ENCODE results near the gene GLRX3.
A peak's percentile ranks its signal among the peaks of the same experiment; 100 is the strongest.
"Not testable (repeated sequence)": the region's sequence is repeated elsewhere in the genome, so short reads cannot be mapped to it uniquely, and the experiment has no call there.

Gene GLRX3

DNA sequence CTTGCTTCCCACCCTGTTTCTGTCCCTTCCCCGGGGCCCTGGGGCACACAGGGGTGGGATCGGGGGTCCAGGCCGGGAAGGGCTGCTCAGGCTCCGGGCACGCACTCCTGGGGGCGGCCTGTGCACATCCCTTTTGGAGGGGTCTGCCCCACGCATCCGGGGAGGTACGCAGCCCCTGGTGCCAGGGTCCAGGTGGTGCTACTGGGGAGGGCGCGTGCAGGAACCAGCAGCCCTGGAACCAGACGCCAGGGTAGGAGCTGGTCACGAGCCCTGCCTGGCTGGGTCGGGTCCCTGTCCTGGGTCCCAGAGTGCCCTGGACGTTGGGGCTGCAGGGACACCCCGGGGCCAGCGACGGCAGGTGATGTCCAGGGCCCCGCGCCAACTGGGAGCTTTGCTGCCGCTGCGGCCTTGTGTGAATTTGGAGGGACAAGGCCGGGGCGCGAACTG is 53.4 kb downstream of the GLRX3 start:
- DNase-seq (ENCODE audit: low spot score), result no peak

DNA sequence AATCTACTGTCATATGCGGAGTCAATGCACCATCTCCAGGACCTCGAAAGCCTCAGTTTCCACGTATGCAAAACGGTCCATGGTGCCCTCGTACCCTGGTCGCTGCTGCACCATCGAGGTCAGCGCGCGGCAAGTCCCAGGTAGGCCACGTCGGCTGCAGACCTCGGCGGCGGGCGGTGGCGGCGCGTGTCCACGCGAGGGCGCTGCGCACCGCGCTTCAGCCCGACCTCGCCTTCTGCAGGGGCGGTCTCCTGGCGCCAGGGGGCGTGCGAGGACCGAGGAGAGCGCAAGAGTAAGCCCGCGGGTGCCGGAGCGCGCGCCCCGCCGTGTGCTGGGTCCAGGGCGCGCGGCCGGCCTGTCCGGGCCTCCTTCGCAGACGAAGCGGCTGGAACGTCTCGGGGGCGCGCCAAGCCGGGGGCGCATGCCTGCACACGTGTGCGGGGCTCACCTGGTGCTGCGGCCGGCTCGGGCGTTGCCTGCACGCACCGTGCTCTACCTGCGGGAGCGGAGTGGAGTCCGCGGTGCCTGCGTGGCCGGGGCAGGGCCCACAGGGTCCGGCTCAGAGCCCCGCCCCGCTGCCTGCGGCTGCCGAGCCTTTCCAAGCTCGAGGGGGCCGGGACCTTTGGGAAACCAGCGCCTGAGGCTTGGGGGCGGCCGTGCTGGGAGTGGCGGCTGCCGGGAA is 54.0 kb downstream of the GLRX3 start:
- peak; percentile 93 for DNase-seq (ENCODE audit: low spot score)

DNA sequence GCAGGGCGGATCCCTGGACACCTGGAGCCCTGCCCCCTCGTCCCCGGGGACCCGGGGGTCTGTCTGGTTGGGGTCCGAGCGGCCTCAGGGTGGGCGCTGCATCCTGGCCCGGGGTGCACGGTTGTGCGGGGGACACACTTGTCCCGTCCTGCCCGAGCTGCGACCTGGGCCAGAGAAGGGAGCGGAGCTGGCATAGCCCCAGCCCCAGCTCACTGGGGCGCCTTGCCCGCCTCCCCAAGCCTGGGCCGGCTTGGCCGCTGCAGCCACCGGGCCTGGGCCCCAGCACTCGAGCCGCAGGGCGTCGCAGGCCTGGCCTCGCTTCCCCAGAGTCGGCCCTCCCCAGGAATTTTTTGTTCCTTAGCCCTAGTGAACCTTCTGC is 54.5 kb downstream of the GLRX3 start:
- DNase-seq (ENCODE audit: low spot score), result no peak

DNA sequence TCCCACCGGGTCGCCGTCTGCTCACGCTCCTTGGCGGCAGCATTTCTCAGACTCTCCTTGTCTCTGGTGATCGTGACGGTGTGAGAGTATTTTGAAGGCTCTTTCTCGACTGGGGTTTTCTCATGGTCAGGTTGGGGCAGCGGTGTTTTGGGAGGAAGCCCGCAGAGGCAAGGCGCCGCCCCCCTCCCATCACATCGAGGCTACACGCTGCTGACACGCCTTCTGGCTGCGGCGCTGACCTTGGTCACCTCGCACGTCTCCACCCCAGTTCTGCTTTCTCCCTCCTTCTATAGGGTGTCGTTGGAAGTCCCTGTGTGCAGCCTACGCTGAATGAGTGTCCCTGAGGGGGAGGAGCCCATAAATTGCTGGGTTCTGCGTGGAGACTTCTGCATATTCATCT is 55.2 kb downstream of the GLRX3 start:
- no peak for DNase-seq (ENCODE audit: low spot score)

DNA sequence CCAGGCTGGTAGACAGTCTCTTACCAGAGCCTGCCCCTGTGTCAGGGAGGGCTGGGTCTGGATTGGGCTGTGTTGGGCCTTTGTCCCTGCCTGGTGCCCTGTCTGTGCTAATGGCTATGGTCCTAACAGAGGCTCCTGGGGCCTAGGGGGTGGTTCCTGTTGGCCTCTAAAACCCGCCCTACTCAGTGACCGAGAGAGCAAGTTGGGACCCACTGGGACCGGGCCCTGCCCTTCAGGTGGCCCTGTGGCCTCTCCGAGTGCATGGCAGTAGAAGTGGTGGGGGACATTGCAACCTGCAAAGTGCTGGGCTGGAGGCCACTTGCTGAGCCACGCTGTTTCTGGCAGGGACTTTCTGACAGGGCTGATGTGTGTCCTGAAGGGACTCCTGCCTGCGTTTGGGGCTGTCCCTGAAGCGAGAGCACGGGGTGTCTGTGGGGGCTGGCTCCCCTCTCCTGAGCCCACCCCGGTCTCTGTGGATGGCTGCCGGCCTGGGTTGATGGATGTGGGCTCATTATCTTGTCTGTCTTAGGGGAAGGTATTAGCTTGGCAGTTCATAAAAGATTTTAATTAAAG is 56.2 kb downstream of the GLRX3 start:
- no peak for DNase-seq (ENCODE audit: low spot score)

DNA sequence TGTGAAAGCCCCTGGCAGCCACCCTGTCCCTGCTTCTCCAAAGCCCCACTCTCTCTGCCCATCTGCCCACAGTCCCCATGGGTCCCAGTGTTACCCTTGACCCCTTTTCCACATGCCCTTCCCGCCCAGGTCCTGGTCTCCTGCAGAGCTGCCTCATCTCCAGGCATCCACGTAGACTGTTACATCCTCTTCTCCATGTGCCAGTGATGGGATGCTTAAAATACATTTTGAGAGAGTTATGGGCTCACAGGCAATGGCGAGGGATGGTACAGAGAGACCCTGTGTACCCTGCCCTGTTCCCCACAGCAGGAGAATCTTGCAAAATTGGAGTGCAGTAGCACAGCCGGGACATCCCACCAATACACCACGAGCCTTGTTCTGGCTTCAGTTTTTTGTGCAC is 56.8 kb downstream of the GLRX3 start:
- no peak for DNase-seq (ENCODE audit: low spot score)

DNA sequence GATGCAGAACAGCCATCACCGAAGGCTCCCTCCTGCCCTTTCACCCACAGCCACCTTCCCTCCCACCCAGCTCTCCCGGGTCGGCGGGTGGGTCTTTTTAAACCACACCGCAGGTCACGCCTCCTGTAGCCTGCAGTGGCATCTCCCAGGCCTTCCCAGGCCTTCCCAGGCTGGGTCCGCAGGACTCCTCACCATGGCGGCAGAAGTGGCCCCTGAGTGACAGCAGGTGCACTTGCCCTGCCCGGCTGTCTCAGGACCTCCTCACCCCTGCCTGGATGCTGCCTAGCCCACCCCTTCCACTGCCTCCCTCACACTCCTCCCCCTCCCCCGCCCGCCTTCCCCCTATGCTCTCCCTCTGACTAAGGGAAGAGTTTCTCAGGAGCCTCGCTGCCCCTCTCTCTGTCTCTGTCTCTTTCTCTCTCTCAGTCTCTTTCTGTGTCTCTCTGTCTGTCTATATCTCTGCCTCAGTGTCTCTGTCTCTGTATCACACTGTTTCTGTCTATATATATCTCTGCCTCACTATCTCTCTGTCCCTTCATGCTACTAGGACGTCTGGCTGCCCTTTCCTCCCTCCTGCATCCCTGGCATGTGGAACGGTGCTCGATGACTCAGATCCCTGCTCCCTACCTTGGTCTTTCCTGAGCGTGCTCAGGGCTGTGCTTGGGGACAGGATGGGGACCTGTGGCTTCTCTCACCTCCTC is 57.5 kb downstream of the GLRX3 start:
- DNase-seq (ENCODE audit: low spot score), result no peak

DNA sequence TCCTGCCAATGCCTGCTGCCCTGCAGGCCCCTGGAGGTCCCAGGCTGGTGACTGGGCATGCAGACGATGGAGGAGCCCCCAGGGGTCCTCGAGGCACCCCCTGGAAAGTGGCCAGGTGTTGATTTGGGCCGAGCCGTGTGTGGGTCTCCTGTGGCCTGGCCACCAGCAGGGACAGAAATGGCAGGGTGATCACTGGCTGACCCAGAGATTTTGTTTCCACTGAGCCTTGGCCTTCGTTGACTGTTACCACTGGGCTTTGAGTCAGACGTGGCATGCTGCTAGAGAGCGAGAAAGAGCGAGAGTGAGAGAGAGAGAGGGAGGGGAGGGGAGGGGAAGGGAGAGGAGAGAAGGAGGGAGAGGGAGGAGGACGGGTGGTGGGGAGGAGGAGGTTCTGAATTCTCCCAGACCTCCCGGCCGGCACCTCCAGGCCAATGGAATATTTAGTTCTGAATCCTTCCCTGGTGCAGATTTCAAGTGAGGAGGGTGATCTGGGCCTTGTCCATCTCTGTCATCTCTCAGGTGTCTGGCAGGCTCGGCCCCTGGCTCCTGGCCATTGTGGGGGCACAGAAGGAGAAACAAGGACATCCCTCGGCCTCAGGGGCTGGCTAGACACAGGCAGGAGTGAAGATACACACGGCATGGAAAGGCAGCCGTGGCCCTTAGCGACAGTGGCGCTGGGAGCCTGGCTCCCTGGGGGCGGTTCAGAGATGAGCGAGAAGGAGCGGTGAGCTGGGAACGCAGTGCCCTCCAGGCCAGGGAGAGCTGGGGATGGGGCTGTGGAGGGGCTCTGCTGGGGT is 58.2 kb downstream of the GLRX3 start:
- no peak for DNase-seq (ENCODE audit: low spot score)

DNA sequence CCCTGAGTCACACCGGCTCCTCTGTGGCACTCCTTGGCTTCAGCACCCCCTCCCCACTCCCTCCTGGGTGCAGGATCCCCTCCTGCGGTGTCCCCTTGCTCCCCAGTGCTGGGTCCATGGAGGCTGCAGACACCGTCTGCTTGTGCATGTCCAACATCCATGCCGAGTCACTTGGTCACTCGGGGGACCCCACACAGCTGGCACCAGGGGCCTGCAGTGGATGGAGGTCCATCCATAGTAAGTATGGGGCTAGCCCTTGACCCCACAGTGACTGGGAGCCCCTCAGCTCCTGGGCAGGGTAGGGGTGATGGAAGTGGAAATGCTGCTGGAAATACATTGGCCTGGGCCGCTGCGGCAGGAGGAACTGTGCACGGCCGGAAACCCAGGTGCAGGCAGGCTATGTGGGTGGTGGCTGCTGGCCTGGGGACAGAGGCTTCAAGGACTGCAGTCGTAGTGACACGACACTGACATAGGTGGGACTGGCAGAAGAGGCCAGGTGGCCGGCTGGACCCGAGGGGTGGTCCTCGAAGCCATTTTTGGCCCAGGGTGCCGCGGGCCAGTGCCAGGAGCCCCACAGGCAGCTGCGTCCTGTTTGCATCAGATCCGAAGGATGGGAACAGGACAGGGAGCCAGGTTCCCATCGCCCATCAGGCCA is 58.9 kb downstream of the GLRX3 start:
- DNase-seq (ENCODE audit: low spot score), result no peak

DNA sequence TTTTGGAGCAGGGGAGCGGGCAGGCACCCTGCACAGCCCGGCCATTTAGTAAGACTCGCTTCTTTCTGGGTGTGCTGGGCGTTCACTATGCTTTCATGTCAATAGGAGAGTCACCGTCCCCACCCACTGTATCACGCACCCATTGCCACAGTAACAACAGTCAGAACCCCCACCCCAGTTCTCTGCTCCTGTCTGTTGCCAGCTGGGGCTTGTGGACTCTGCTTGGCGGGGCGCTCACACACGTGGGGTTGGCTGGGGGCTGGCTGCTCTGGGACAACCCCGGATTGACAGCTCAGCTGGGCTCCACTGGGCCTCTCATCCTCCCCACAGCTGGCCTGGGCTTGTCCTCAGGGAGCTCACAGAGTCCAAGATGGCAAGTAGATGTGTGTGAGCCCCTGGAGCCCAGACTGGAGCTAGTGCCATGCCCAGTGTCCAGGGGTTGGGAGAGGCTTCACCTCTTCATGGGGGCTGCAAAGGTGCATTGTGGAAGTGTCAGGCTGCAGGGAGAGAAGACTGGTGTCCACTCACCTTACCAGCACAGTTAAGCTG is 59.6 kb downstream of the GLRX3 start:
- DNase-seq (ENCODE audit: low spot score), result no peak

DNA sequence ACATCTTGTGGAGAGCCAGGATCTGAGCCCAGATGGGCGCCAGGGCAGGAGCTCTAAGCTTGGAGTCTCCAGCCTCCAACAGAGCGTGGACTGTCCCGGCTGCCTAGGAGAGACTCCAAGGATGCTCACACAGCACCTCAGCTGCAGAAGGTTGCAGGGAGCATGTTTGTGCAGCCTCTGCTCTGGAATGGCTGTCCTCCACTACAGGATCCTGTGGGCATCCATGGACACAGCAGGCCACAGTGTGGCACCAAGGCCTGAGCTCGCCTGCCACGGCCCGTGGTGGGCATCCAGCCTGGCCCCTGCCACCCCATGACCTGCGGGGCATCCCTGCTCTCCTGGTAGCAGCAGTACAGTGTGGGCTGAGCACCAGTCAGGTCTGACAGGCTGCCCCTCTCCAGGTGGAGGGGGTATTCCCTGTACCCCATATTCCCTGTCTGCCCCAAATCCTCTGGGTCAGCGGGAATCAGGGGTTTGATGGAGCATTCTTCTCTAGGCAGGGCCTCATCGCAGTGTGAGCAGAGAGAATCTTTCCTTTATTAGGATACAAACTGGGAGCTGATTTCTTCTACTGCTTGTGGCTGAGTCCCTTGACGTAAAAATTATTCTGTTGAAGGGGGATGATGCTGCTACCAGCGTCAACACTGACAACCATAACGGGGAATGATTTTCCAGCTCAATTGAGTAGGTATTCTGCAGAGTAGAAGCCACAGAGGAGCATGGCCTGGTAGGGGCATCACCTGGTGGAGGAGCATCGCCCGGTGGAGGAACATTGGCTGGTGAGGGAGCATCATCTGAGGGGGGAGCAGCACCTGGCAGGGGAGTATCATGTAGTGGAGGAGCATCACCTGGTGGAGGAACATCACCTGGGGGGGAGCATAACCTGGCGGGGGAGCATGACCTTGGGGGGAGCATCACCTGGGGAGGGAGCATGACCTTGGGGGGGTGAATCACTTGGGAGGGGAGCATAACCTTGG is 60.6 kb downstream of the GLRX3 start:
- no peak for DNase-seq (ENCODE audit: low spot score)

DNA sequence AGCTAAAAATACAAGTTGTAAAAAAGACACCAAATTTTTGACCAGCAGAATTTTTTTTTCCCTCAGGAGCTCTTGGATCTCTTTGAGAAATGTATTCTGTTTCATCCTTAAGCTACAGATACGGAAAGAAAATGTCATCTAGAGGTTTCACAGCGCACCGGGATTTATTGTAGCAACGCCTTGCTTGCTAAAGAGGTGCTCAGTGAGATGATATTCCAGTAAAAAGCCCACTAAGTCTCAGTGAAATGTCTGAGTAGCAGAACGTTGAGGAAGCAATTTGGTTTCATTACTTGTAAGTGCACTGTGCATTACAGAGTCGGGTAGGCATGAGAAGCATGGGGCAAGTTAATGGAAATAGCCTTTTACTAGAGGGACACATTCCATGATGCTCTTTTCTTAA is 62.5 kb downstream of the GLRX3 start:
- no peak for DNase-seq (ENCODE audit: low spot score)

DNA sequence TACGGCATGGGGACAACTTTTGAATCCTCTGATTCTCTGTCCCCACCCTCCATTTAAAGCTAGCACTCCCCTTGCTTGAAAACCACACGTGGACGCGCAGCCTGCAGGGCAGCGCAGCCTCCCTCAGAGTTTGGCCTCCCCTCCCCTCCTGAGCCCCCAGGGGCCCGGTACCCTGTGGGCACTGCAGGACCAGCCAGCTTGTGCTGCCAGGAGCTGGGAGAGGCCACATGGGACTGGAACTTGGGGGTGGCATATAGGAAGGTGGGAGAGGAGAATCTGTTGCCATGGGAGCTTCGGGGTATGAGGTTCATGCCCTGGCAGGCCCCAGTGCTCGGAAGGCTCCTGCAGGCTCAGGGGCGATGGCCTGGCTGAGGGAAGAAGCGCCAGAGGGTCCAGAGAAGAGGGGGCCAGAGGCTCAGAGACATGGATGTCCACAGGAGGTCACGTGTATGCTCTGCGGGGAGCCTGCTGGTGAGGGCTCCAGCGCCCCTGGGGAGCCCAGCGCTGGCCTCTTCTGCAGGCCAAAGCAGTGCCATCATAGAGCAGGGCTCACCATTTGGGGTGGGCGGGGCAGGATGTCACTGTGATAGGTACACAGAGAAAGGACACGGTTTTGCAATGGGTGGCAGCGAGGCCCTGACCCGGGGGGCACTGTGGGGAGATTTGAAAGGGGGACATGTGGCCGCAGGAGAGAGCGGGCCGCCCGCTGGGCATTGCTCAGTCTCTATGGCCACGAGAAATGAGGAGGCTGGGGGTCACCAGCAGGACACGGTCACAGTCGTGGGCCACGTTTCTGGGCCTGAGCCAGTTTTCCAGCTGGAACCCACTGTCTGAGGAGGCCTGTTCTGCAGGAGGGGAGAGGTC is 64.2 kb downstream of the GLRX3 start:
- DNase-seq (ENCODE audit: low spot score), result no peak

DNA sequence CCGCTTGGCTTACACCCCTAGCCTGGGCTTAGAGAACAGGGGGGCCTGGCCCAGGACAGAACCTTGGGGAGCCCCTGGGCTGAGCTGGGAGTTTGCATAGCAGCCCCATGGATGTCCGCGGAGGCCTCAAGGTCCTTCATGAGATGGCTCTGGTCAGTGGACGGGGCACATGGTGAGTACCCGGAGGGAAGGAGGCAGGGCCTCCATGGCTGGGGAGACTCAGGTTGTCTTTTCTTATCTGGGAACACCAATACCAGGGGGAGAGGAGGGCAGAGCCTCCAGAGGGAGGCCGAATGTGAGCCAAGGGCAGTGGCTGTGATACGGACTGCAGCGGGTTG is 64.8 kb downstream of the GLRX3 start:
- no peak for DNase-seq (ENCODE audit: low spot score)

DNA sequence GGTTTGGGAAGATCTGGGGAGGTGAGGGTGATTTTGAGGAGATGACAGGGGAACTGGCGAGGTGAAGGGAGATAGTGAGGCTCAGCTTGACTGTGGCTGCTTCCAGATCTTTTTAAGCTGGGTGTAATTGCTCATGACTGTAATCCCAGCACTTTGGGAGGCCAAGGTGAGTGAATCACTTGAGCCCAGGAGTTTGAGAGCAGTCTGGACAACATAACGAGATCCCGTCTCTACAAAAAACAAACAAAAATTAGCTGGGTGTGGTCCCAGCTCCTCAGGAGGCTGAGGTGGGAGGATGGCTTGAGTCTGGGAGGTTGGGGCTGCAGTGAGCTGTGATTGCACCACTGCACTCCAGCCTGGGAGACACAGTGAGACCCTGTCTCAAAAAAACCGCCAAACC is 66.0 kb downstream of the GLRX3 start:
- DNase-seq (ENCODE audit: low spot score), result not testable (repeated sequence)

DNA sequence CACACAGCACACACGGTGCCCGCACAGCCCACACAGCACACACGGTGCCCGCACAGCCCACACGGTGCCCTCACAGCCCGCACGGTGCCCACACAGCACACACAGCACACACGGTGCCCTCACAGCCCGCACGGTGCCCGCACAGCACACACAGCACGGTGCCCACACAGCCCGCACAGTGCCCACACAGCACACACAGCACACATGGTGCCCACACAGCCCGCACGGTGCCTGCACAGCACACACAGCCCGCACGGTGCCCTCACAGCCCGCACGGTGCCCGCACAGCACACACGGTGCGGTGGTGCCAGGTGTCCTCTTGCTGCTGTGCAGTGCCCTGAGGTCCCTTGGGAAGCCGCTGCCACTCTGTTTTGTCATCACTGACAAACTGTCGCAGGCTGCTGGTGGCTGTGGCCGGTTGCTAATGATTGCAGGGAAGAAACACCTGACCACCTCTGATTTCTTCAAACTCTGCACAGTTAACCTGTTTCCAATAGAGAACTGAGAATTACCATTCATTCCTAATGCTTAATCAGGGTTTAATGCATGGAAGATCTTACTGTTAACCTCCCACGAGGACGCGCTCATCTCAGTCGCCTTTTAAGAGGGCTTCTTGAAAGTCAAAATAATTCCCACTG is 66.9 kb downstream of the GLRX3 start:
- no peak for DNase-seq (ENCODE audit: low spot score)

DNA sequence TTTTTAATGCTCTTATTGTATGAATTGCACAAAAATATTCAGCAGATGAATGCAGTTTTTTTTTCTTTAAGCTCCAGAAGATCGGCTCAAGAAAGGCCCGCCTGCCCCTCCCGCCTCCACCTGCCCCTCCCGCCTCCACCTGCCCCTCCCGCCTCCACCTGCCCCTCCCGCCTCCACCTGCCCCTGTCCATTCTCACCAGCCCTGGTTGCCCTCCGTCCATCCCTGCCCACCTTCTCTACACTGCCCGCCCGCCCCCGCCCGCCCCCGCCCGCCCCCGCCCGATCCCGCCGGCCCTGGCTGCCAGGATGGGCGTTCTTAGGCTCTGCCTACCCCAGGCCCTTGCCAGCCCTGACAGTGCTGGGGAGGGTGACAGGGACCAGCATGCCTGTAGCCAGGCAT is 67.4 kb downstream of the GLRX3 start:
- DNase-seq (ENCODE audit: low spot score), result no peak

DNA sequence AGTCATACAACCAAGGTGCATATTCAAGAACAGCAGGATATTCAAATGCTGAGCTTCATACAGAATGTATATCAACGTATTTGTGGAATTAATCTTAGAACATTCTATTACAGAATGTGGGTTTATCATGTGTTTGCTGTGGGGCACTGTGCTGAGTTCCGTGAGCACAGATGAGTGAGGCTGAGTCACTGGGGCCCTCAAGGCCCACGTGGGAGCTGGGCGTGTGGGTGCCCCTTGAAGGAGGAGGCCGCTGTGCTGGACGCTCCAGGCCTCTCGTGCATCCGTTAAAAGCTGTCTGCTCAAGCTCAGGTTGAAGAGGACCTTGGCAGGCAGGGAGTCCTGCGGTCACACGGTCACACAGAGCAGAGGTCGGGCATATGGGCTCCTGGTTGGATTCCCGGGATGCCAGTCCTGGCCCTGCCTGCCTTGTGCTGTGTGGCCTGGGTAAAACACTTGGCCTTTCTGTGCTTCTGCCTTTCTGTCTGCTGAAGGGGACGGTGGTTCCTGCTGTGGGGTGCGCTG is 70.1 kb downstream of the GLRX3 start:
- no peak for DNase-seq (ENCODE audit: low spot score)

DNA sequence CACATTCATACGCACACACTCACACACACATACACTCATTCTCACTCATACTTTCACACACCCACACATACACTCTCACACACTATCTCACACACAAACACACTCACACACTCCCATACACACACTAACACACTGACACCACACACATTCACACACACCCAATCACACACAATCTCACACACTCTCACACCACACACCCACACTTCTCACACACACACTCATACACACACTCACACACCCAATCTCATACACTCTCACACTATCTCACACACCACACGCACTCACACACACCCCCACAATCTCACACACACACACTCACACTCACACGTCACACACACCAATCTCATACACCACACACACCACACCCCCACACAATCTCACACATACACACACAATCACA is 71.0 kb downstream of the GLRX3 start:
- DNase-seq (ENCODE audit: low spot score), result no peak
